ENCODE data around the gene FAM83F.
"Not testable (repeated sequence)": the region's sequence is repeated elsewhere in the genome, so short reads cannot be mapped to it uniquely, and the experiment has no call there.

FAM83F gene

DNA sequence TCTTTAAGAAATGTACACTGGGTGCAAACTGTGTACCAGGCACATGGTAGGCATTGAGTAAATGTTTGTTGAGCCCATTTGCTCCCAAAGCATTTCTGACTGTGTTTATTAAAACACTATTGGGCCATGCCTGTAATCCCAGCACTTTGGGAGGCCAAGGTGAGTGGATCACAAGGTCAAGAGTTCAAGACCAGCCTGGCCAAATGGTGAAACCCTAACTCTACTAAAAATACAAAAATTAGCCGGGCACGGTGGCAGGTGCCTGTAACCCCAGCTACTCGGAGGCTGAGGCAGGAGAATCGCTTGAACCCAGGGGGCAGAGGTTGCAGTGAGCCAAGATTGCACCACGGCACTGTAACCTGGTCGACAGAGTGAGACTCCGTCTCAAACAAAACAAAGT, 1.9 kb upstream of the FAM83F start:
- not testable (repeated sequence) for DNase-seq (ENCODE audit: low read depth in 1 of 2, low spot score in 1 of 2)

DNA sequence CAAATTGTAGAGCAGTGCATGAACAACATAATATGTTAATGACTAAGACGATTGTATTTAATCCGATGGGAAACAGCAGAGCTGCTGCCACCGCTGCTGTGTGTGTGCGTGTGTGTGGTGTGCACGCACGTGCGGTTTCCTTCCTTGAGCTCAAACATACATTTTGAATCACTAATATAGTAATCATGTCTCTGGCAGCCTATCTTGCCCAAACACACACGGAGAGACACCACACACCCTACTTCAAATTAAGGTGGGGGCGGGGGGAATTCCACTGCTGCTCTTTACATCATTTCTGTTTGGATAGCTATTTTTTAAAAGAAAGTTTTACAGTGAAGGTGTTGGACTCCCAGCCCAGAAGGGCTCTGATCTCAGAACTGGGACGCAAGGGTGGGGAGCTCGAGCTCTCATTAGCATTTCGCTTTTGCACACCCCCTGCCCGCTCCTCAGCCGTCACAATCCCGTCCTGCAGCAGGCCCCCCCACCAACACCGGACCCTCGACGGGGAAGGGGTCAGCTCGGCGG, 651 bp upstream of the FAM83F start:
- DNase-seq (ENCODE audit: low read depth in 1 of 2, low spot score in 1 of 2) = peak in 1 of 2 donors; percentile 11

DNA sequence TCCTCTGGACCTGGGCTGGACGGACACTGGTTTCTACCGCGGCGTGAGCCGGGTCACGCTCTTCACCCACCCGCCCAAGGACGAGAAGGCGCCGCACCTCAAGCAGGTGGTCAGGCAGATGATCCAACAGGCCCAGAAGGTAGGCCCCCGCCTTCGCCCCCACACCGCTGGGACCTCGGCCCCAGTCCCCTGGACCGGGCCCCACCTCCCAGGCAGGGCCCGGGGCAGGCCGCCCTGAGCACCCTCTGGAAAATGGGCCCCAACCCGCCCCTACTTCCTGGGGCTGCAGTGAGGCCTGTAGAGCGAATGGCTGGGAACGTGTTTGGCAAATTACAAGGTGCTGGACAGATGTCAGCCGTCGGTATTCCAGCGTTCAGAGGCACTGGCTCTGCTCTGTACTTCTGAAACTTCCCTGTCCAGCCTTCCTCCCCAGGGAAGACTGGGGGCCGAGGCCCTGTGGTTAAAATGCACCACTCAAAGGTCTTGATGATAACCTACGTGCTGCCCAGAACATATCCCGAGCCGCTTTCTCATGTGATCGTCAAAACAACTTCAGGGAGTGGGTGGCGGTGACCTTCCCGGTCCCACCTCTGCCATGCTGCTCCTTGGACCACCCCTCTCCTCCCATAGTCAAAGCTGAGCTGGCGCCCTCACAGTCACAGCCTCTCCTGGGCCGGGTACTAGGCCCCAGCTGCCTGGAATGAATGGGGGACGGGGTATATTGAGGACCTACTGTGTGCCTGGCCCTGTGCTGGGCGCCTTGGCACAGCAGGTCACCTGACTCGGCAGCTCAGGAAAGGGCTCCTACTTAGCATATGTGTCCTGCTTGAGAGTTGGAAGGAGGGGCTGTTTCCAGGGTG, 869 bp downstream of the FAM83F start:
- no peak for DNase-seq (ENCODE audit: low read depth in 1 of 2, low spot score in 1 of 2)

DNA sequence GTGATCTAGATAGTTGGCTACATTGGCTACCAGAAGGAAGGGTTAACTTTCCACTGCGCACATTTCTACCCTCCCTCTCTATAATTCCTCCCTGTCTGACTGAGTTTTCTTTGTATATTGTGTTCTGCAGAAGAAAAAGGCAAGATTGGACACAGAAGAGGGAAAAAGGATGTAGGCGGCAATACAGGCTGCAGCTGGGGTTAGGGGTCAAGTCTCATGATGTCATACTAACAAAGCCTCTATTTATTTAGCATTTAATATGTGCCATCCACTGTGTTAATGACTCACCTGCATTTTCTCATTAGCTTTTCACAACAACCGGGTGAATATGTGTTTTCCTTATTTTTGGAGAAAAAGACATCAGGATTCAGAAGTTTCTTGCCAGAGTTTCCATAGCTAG, 2.0 kb downstream of the FAM83F start:
- DNase-seq (ENCODE audit: low read depth in 1 of 2, low spot score in 1 of 2) = no peak

DNA sequence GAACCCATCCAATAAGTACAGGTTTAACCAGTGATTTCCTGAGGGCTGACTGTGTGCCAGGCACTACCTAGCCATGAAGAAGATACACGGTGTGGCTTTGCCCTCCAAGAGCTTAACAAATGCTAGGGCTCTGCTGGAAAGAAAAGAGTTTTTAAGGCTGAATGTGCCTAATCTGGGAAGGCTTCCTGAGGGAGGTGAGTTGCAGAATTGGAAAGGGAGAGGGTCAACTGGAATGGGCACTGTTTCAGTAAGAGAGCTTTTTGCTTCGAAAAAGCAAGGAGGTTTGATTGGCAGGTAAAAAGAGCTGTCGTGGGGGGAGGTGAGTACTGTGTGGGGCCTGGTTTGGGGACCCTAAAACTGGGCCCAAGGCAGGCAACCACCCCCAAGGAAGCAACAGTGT, 2.7 kb downstream of the FAM83F start:
- DNase-seq (ENCODE audit: low read depth in 1 of 2, low spot score in 1 of 2) = no peak

DNA sequence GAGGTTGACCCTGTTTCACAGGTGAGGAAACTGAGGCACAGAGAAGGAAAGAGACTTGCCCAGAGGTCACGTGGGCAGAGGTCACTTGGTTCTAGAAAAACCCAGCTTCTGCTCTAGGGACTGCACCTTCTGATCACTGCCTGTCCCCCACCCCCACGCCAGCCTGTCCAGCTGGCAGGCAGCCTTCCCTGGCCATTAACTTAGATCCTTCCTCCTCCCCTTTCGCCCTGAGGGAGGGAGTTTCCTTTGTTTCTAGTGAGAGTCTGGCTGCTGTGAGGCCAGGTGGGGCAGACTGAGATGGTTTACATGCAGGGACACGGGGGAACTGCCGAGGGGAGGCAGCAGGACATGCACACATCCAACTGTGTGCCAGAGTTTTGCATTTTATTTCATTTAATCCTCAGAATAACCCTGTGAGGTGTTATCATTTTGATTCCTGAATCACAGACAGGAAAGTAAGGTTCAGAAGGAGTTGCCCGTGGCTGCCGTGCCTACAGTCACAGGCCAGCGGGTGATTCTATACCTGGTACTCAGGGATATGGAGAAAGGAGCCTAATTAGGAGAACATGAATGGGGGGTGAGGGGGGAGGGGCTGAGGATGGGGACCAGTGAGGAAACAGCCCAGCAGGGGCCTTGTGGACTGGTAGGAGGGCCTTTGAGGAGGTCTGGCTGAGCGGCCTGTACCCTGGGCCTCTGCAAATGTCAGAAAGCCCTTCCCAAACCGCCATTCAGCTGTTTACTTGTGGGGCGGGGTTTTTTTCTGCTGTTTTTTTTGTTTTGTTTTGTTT, 3.4 kb downstream of the FAM83F start:
- DNase-seq (ENCODE audit: low read depth in 1 of 2, low spot score in 1 of 2) = no peak

DNA sequence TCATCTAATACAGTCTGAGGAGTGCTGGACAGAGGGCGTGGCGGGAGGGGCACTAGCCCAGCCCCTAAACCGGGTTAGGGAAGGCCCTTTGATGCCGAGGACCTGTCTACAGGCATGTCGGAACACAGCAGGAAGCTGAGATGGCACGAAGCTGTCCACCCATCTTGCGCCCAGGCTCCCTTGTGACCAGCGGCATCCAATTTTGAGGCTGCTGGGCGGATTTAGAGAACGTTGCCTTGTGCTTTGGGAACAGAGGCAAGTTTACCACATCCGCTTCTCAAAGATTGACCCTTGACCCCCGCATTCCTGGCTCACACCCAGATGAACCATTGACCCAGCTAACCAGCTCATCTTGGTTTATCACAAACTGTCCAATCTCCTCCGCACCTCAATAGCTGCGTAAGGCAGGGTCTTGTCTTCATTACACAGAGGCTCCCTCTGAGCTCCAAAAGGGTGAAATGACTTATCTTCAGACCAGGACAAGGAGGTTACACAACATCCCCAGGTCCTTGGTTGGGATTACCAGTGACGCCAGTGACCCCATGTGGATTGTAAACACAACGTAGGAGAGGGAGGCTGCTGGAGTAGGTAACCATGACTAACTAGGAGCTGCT, 4.5 kb downstream of the FAM83F start:
- no peak for DNase-seq (ENCODE audit: low read depth in 1 of 2, low spot score in 1 of 2)

DNA sequence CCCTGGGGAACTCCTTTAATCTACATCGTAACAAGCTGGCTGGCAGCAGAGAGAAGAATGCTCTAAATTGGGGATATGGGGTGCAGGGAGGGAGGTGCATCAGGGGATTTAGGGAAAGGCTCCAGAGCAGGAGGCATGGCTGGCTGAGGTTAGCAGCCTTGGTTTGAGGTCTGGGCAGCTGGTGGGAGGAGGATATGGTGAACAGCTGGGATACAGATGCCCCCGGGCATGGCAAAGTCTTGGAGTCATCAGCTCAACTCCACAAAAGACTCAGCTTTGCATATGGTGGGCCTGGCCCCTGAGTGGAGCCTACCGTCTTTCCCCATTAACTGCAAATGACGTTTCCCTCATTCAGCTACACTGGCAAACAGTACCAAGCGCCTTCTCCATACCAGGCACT, 5.4 kb downstream of the FAM83F start:
- DNase-seq (ENCODE audit: low read depth in 1 of 2, low spot score in 1 of 2) = no peak

DNA sequence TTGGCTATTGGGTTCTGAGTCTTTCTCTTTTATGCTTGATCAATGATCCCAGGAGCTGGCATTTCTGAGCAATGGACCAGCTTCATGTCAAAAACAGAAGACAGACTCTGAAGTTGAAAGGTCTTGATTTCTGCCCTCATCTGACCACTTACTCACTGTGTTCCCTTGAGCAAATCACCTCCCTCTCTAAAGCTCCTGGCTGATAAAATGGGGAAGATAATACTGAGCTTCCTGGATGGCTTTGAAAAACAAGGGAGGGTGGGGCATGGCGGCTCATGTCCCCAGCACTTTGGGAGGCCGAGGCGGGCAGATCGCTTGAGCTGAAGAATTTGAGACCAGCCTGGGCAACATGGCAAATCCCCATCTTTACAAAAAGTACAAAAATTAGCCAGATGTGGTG, 6.4 kb downstream of the FAM83F start:
- DNase-seq (ENCODE audit: low read depth in 1 of 2, low spot score in 1 of 2) = no peak

DNA sequence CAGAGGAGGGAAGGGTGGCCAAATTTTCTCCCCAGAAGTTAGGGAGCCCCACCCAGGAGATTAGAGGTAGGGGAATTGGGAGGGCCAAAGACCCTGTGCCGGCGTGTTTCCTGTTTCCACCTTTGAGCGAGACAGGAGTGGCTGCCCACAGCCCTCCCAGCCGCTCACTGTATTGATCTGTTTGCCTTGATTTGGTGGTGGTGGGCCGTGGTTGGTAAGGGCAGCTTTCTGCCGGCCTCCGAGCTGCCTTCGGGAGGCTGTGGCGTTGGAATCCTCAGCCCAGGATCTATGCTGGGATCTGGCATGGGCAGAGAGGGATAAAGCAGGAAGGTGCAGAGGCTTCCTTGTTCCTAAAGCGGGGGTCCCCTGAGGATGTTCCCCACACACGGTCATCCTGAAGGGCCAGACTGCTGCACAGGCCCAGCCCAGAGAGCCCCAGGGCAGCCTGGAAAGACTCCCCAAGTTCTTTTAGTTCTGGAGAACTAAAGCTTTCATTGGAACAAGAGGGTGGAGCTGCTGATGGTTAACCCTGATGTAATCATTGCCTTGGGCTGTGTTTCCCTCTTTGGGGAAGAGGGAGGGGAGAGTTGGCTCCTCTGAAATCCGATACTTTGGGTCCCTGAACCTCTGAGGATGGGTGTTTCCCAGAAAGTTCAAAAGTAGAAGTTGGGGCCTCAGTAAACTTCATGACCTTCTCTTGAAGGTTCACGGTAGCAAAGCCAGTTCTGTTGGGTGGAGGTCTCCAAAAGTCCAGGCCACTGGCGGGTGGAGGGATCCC, 7.2 kb downstream of the FAM83F start:
- DNase-seq (ENCODE audit: low read depth in 1 of 2, low spot score in 1 of 2) = no peak

DNA sequence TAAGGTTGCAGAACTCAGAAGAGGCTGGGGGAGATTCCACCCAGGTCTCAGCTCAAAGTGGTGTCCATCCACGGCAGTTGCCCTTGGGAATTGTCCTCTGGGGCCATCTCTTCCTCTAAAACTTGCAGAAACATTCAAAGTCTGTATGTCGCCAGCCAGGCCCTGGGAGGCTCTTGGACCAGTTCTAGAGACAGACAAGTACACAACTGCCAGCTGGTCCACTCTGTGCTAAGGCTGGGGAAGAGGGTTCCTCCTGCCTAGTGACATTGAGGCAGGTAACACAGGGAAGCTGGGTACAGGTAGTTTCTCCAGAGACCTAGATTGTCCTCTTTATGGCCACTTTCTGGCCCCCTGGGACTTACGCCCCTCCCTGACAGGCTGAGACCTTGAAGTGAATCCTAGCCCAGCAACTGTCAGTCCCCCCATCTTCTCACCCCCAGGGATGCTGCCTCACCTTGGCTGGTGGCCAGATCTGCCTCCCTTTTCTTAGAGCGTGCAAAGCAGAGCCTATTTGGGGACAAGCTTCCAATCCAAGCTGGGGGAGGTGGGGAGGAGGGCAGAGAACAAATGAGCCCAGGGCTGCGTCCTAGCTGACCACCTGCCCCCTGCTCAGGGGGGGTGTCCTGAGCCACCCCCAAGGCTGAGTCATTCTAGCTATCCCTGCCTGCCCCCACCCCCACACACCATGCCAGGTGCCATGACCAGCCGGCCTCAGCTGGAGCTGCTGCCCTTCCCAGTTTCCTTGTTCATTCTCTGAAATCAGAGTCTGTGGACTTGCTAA, 8.4 kb downstream of the FAM83F start:
- no peak for DNase-seq (ENCODE audit: low read depth in 1 of 2, low spot score in 1 of 2)

DNA sequence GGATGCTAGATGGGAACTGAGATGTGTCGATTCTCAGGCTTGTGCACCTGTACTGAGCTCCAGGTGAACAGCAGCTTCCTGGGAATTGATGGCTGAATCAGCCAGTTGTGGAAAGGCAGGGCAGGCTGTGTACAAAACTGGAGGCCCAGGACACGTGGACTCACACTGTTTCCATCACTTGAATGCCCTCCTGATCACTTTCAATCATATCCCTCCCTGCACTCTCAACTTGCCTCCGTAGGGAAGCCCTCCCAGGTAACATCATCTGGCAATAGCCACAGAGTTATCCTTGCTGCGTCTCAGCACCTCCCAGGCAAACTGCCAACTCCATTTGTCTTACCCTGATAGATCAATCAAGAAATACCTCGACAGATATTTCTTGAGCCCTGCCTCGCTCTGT, 10.1 kb downstream of the FAM83F start:
- DNase-seq (ENCODE audit: low read depth in 1 of 2, low spot score in 1 of 2) = no peak

DNA sequence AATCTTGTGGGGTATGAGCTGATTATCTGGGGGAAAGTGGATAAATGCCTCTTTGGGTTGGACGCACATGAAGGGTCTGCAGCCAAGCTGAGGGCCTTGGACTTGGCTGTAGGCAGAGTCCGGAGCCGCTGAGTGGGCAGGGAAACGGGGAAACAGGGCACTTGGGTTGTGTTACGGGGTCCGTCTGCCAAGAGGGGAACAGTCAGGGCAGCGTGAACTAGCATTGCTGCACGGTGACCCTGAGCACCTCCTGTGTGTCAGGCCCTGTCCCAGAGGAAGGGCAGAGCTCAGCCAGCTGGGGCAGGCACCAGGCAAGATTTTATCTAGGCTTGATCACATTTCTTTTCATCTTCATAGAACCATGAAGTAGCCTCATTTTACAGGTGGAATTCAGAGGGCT, 11.9 kb downstream of the FAM83F start:
- no peak for DNase-seq (ENCODE audit: low read depth in 1 of 2, low spot score in 1 of 2)

DNA sequence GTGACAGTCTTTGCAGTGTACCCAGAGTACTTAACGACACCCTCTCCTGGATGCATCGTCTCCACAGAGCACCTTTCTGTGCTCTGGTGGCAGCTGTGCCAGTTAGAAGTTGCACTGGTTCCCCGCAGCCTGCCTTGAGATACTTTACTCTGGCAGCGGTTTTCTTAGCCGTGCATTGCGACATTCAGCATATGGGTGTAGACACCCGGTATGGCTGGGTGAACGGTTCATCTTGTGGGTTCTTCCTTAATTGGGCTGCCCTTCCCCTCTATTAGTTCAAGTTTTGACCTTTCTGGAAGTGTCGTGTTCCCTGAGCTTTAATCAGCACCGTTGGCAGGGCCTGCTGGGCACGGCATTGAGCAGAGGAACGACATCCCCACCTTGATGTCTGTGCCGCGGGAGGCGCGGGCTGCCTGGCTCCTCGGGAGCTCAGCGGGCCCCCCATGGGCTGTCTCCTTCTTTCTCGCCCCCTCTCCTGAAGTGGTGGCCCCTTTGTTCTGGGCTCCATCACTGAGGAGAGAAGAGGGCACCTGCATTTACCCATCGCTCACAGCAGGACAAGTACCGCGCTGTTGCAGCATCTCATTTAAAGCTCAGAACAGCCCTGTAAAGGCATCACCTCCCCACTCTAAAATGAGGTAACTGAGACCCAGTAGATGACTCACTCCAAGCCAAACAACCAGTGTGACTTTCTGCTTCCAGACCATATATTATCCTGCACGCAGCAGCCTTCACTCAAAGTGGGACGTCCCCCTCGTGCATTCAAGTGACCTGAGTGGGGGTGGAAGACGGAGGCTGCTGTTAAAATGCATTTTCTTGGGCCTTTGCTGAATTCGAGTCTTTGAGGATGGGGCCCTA, 13.3 kb downstream of the FAM83F start:
- no peak for DNase-seq (ENCODE audit: low read depth in 1 of 2, low spot score in 1 of 2)

DNA sequence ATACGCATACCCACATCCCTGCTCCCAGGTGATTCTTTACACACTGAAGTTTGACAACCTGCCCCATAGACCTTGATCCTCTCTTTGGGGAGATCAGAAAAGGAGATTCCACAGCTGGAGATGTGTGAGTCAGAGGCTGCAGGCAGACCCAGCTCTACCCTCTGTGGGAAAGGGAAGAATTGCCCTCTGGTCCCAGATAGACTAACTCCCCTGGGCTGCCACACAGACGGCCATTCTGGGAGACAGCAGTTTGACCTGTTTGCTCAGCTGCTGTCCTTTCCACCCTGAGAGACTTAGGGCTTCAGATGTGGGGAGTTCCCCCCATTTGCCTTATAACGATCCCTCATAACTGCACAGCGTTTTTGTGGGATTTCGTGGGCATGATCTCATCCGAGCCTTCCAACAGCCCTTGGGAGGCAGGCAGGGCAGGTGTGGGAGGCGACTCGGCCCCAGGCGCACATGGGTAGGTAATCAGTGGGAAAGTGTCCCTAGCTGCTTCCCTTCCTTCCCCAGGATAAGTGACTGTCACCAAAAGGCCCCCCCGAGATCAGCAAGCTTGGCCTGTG, 14.1 kb downstream of the FAM83F start:
- DNase-seq (ENCODE audit: low read depth in 1 of 2, low spot score in 1 of 2) = no peak

DNA sequence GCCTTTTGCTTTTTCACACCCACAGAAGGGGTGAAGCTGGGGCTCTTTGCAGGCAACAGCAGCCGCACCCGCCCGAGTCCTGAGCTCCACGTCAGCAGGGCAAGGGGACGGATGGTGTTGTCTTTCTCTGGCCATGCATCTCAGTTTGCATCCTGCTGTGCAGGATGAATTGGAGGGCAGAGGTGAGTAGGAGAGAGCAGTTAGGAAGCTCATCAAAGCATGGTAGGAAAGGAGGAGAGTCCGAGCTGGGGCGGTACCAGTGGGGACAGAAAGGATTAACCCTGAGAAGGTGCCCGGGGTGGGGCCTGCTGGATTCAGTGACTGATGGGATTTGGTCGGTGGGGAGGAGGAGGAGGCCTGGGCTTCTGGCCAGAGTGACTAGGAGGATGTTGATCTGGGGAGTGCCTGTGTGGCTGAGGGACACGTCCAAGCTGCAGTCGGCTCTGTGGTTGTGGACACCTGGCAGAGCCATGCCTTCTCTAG, 14.6 kb downstream of the FAM83F start:
- no peak for DNase-seq (ENCODE audit: low read depth in 1 of 2, low spot score in 1 of 2)

DNA sequence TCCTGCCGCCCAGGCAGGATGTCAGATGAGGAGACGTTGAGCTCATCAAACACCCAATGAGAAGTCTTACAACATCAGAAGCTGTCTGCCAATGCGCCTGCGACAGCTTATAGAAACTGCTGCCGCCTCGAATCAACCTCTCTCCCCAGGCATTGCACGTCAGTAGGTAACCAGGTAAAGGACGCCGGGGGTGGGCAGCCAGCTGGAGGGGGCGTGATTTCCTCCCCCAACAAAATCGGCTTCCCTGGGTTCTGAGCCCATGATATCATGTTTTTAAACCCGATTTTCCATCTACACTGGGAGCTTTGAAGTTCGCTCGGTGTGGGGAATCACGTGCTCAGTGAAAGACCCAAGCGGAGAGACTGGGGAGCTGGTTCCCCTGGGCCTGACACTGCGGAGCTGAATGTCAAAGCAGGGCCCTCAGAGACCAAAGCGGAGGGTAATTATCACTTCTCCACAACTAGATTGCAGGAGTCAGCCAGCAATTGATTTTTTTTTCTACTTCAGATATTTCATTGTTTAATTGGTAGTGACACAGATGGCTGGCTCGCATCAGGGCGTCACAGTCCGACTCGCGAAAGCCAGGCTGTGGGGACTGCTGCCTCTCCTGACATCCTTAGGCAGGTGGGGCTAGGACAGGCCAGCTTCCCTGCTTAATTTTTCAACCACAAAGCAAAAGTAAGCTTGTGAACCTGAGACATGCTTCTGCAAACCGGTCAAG, 15.4 kb downstream of the FAM83F start:
- no peak for DNase-seq (ENCODE audit: low read depth in 1 of 2, low spot score in 1 of 2)

DNA sequence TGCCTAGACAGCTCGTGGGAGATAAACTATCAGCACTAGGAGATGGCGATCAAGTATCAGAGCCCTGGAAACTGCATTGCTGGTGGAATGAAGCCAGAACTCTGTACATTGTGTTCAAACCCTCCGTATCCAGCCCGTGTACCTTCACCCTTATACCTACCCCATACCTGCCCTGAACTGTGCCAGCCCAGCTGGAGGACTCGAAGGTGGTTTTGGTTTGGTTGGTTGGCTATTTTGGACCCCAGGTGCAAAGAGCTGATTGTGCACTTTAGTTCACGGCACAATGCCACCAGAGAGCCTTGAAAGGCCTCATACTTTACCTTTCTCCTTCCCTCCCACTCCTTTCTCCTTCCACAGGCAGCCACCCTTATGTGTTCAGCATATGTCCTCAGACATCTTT, 16.0 kb downstream of the FAM83F start:
- DNase-seq (ENCODE audit: low read depth in 1 of 2, low spot score in 1 of 2) = no peak

Data from activated T-helper 1 cell treated with anti-CD3 and anti-CD28 coated beads, Interleukin-2, amount 50 U/mL, for 16 hours (primary cell).